Right lobe of liver (tissue), 6 donors: ENCODE results near the gene PITPNC1. TPM values are rescaled to one million over a fixed set of nuclear protein-coding genes. Genes with fewer than 3 reads are reported as not detected.
"Not testable (repeated sequence)": the region's sequence is repeated elsewhere in the genome, so short reads cannot be mapped to it uniquely, and the experiment has no call there.

Experiments
- ATAC-seq, 4 donors: fragments of 200-7000 bp; cut with Tn5 transposase; one replicate each; pipeline ENCODE4 v1.9.1; 2020; ENCODE audit warnings: mild to moderate bottlenecking in 4 of 4, moderate library complexity in 4 of 4
- DNase-seq, 3 donors: peaks; one replicate each; pipeline ENCODE4 v3.0.0-alpha.2; 2020
- H3K27ac ChIP-seq, 3 donors: fragments of 200-600 bp; one replicate each; pipeline ENCODE4 v1.8.0; 2022
- H3K27me3 ChIP-seq, 2 donors: fragments of 200-600 bp; one replicate each; pipeline ENCODE4 v1.8.0; 2022
- H3K36me3 ChIP-seq, 4 donors: fragments of 200-600 bp; sonication (generic) in 1 of 4; one replicate each; pipeline versions ENCODE4 v1.5.1 to v1.8.0; 2017 to 2022; ENCODE audit warnings: control low read depth in 1 of 4
- H3K4me1 ChIP-seq, 4 donors: fragments of 200-600 bp; sonication (generic) in 1 of 4; one replicate each; pipeline versions ENCODE4 v1.5.1 to v1.8.0; 2017 to 2022; ENCODE audit warnings: control low read depth in 1 of 4
- H3K4me3 ChIP-seq, 3 donors: fragments of 200-600 bp; one replicate each; pipeline ENCODE4 v1.8.0; 2022
- H3K9me3 ChIP-seq, 4 donors: fragments of 200-600 bp; sonication (generic) in 1 of 4; one replicate each; pipeline versions ENCODE4 v1.5.1 to v1.8.0; 2017 to 2022; ENCODE audit warnings: control low read depth in 1 of 4
- POLR2A ChIP-seq: fragments of 450-650 bp; IDR thresholded peaks from one replicate; pipeline ENCODE4 v1.6.1; 2017; ENCODE audit warnings: antibody characterized with exemption, mild to moderate bottlenecking
- WGBS: methylation state at CpG from one replicate; pipeline ENCODE4 v1.1.6; 2018; ENCODE audit warnings: low coverage, low lambda C conversion rate; ENCODE audit not compliant: insufficient coverage; ENCODE audit errors: missing lambda C conversion rate; 5-methylcytosine and 5-hydroxymethylcytosine counted together
- intact Hi-C, 2 donors: fragments of 100-400 bp; cut with DNase I; formaldehyde crosslinking; loops; one replicate each; pipeline versions ENCODE4 v1.11.2 to v1.14.1; 2022
- total RNA-seq, 6 experiments: library from RNA; depleted of rRNA in 2 of 6; stranded (reverse); fragments of >200 nt in 2 of 6; fragmentation: NEBNext Ultra II Directional in 3 of 6; extraction: Animal tissue kit (Norgen Biotek cat#: 25700) in 3 of 6; gene quantifications; one replicate each; pipeline versions ENCODE4 v1.1.0 to v1.2.4, GENCODE V29; 2016 to 2023
- TF ChIP-seq, protein P1 (sequence below), 4 donors: fragments of 200-600 bp in 3 of 4; fragments of 450-650 bp in 1 of 4; IDR thresholded peaks; one replicate each; pipeline versions ENCODE4 v1.5.1 to v1.8.0; 2016 to 2022; ENCODE audit warnings: antibody characterized with exemption in 4 of 4, mild to moderate bottlenecking in 2 of 4
- donor health status: DM: no; HTN: yes; CAD: no.
- donor health status: DM: no; HTN: no; CAD: no.
- donor health status: DM: no; HTN: no; CAD: no.
- donor health status: DM: no; HTN: yes; CAD: no.
- donor health status: DM: no; HTN: yes; CAD: no.

PITPNC1 gene
- total RNA-seq, 6 experiments from 2014 or later = 4.7 to 13.0 (median 7.4) TPM

DNA sequence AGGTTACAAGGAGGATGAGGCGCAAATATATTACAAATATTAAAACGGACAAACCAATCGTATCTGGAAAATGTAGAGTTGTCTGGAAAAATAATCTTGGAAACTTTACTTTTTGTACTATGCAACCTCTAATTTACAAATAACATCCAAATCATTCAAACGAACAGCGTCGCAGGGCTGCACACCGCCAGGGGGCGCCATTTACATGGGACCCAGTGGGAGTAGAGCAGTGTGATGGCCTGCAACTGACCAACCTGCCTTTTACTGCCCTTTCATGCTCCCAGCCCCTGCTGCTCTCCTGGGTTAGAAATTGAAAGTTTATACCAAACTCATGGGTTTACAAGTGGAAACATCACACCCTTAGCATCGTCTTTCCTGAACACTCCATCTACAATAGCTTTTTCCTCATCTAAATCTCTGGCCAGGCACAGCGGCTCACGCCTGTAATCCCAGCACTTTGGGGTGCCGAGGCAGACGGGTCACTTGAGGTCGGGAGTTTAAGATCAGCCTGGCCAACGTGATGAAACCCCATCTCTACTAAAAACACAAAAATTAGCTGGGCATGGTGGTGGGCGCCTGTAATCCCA is 10.0 kb downstream of the PITPNC1 start:
- ATAC-seq = peak; percentile 11 to 55 (median 47)
- intact Hi-C loops = no loop called here

DNA sequence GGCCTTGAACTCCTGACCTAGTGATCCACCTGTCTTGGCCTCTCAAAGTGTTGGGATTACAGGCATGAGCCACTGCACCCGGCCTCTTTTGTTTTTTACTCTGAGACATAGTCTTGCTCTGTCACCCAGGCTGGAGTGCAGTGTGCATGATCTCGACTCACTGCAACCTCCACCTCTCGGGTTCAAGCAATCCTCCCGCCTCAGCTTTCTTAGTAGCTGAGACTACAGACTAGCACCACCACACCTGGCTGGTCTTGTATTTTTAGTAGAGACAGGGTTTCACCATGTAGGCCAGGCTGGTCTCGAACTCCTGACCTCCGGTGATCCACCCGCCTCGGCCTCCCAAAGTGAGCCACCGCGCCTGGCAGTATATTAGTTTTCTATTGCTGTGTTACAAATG is 11.5 kb downstream of the PITPNC1 start:
- 98% methylated on average over 7 of the region's 10 CpGs for WGBS
- H3K36me3 ChIP-seq, H3K27ac ChIP-seq, H3K4me3 ChIP-seq, DNase-seq, ATAC-seq, H3K9me3 ChIP-seq, intact Hi-C loops, H3K27me3 ChIP-seq: not testable (repeated sequence)
- H3K4me1 ChIP-seq = peaks cover 0 to 24% (median 7%) of the 10 kb centered on the region in 4 donors

More for the DNA sequence above, 10.0 kb downstream of the PITPNC1 start:
- no peaks in the 10 kb centered on the region for H3K27me3 ChIP-seq
- no peaks in the 10 kb centered on the region for H3K36me3 ChIP-seq
- 73% methylated on average over 13 of the region's 16 CpGs for WGBS
- no peak overlapping the region for H3K27ac ChIP-seq
- H3K4me3 ChIP-seq = no peak overlapping the region
- peak in 1 of 3 donors; percentile 45 for DNase-seq
- TF ChIP-seq POLR2A = no peak
- TF ChIP-seq, protein P1, sequence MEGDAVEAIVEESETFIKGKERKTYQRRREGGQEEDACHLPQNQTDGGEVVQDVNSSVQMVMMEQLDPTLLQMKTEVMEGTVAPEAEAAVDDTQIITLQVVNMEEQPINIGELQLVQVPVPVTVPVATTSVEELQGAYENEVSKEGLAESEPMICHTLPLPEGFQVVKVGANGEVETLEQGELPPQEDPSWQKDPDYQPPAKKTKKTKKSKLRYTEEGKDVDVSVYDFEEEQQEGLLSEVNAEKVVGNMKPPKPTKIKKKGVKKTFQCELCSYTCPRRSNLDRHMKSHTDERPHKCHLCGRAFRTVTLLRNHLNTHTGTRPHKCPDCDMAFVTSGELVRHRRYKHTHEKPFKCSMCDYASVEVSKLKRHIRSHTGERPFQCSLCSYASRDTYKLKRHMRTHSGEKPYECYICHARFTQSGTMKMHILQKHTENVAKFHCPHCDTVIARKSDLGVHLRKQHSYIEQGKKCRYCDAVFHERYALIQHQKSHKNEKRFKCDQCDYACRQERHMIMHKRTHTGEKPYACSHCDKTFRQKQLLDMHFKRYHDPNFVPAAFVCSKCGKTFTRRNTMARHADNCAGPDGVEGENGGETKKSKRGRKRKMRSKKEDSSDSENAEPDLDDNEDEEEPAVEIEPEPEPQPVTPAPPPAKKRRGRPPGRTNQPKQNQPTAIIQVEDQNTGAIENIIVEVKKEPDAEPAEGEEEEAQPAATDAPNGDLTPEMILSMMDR (IDR thresholded peaks at IDR 0.05) = peak; percentile 52 to 77 (median 60)
- no peaks in the 10 kb centered on the region for H3K9me3 ChIP-seq
- H3K4me1 ChIP-seq = peaks cover 0 to 32% (median 10%) of the 10 kb centered on the region in 4 donors

DNA sequence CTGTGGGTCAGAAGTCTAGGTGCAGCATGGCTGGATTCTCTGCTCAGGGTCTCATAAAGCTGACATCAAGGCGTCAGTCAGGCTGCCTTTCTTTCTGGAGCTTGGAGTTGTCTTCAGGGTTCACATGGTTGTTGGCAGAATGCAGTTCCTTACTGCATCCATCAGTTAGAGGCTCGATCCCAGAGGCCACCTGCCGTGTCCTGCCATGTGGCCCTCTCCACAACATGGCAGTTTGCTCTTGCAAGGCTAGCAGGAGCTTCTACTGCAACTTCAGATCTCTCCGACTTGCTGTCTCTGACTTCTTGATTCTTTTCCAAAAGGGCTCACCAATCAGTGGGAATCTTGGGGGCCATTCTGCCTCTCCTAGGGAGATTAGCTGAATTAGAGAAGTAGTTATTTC is 11.9 kb downstream of the PITPNC1 start:
- H3K36me3 ChIP-seq = no peaks in the 10 kb centered on the region
- DNase-seq (no peak), ATAC-seq (no peak)
- no peak overlapping the region for H3K4me3 ChIP-seq
- H3K27me3 ChIP-seq = no peaks in the 10 kb centered on the region
- peaks cover 0 to 24% (median 7%) of the 10 kb centered on the region in 4 donors for H3K4me1 ChIP-seq
- H3K27ac ChIP-seq = no peak overlapping the region
- WGBS = 88% methylated on average over 3 of the region's 4 CpGs
- H3K9me3 ChIP-seq = no peaks in the 10 kb centered on the region
- TF ChIP-seq, protein P1 (IDR thresholded peaks at IDR 0.05) = no peak
- intact Hi-C loops = no loop called here

DNA sequence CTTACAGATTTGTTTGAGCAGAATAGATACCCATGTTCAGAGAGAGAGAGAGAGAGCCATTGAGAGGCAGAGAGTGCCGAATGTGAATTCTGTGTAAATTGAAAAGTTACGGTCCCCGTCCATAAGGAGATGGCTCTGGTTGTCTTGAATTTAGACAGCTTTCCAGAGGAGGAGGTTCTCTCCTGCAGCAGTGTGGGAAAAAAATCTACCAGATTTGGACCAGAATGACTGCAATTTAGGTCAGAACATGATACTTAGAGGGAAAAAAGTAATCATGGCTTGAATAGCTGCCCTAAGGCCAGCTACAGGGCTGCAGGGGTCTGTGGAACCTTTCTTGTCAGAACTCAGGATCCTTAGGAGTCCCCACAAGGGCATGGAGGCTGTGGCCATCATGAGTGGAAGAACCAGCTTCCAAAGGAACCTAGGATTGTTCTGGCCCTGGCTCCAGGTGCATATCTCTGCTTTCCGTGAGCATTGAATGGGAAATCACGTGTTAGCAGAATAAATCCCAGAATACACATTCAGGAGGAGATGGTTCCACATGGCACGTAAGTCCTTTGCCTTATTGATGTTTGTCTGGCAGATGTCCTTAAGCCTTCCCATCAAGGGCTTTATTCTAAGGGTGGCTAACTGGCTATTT is 13.0 kb downstream of the PITPNC1 start:
- no peaks in the 10 kb centered on the region for H3K27me3 ChIP-seq
- peak in 3 of 4 donors; percentile 51 to 57 (median 51) for ATAC-seq
- 74% methylated on average over 4 of the region's 6 CpGs for WGBS

More for the DNA sequence above, 13.0 kb downstream of the PITPNC1 start:
- intact Hi-C loops = no loop called here
- H3K9me3 ChIP-seq = no peaks in the 10 kb centered on the region
- no peaks in the 10 kb centered on the region for H3K36me3 ChIP-seq
- TF ChIP-seq POLR2A = no peak
- TF ChIP-seq, protein P1 (IDR thresholded peaks at IDR 0.05) = no peak
- peak overlapping the region; percentile 53 to 75 (median 70) for H3K27ac ChIP-seq
- peak overlapping the region in 2 of 3 donors; percentile 17 to 33 for H3K4me3 ChIP-seq
- DNase-seq = no peak
- H3K4me1 ChIP-seq = peaks cover 0 to 24% (median 7%) of the 10 kb centered on the region in 4 donors
